H9 (cell line): ENCODE data around the gene TRIP6. TPM values are rescaled to one million over a fixed set of nuclear protein-coding genes. Genes with fewer than 3 reads are reported as not detected.

Source experiments
- DNase-seq: peaks from one replicate; pipeline ENCODE4 v3.0.0-alpha.2; 2017
- H2AFZ ChIP-seq: one replicate; pipeline ENCODE4 v1.6.1; 2013; ENCODE audit warnings: mild to moderate bottlenecking, low read length, control low read depth, moderate library complexity
- H2AK5ac ChIP-seq: 2 replicates; pipeline ENCODE4 v1.6.1; 2013; ENCODE audit warnings: low read length, control low read depth, mixed read lengths; ENCODE audit not compliant: insufficient read length
- H2BK120ac ChIP-seq: one replicate; pipeline ENCODE4 v1.6.1; 2013; ENCODE audit warnings: low read depth, mild to moderate bottlenecking, low read length, control low read depth, inconsistent platforms; ENCODE audit not compliant: poor library complexity, severe bottlenecking
- H2BK12ac ChIP-seq: 2 replicates; pipeline ENCODE4 v1.6.1; 2013; ENCODE audit warnings: low read length, control low read depth, mixed read lengths, low read depth; ENCODE audit not compliant: insufficient read length
- H2BK15ac ChIP-seq: 2 replicates; pipeline ENCODE4 v1.6.1; 2013; ENCODE audit warnings: low read depth, low read length, control low read depth
- H2BK20ac ChIP-seq: one replicate; pipeline ENCODE4 v1.6.1; 2013; ENCODE audit warnings: low read depth, mild to moderate bottlenecking, low read length, control low read depth, inconsistent platforms; ENCODE audit not compliant: poor library complexity, severe bottlenecking
- H2BK5ac ChIP-seq: 2 replicates; pipeline ENCODE4 v1.6.1; 2013; ENCODE audit warnings: low read length, control low read depth, mixed read lengths; ENCODE audit not compliant: insufficient read length
- H3K14ac ChIP-seq: 2 replicates; pipeline ENCODE4 v1.6.1; 2013; ENCODE audit warnings: low read length, control low read depth; ENCODE audit not compliant: insufficient read depth
- H3K18ac ChIP-seq: 2 replicates; pipeline ENCODE4 v1.6.1; 2013; ENCODE audit warnings: low read depth, mild to moderate bottlenecking, mixed read lengths, low read length, control low read depth; ENCODE audit not compliant: insufficient read length
- H3K23ac ChIP-seq: 2 replicates; pipeline ENCODE4 v1.6.1; 2013; ENCODE audit warnings: low read length, control low read depth, mixed read lengths, low read depth; ENCODE audit not compliant: insufficient read length
- H3K23me2 ChIP-seq: 2 replicates; pipeline ENCODE4 v1.6.1; 2013; ENCODE audit warnings: low read depth, mild to moderate bottlenecking, mixed read lengths, low read length, control low read depth; ENCODE audit not compliant: insufficient read length, poor library complexity, severe bottlenecking
- H3K27ac ChIP-seq: 2 replicates; pipeline ENCODE4 v1.5.1; 2013; ENCODE audit warnings: low read length, control low read depth, mixed read lengths, low read depth; ENCODE audit not compliant: insufficient read length
- H3K27me3 ChIP-seq: 2 replicates; pipeline ENCODE4 v1.6.1; 2013; ENCODE audit warnings: low read length, control low read depth, inconsistent platforms; ENCODE audit not compliant: insufficient read depth
- H3K4ac ChIP-seq: 2 replicates; pipeline ENCODE4 v1.6.1; 2013; ENCODE audit warnings: low read depth, mild to moderate bottlenecking, control low read depth, inconsistent platforms, low read length, moderate library complexity
- H3K4me1 ChIP-seq: 2 replicates; pipeline ENCODE4 v1.6.1; 2013; ENCODE audit warnings: low read length, control low read depth, inconsistent platforms; ENCODE audit not compliant: insufficient read depth
- H3K4me2 ChIP-seq: 2 replicates; pipeline ENCODE4 v1.6.1; 2013; ENCODE audit warnings: low read length, control low read depth, mixed read lengths; ENCODE audit not compliant: insufficient read length, insufficient read depth
- H3K56ac ChIP-seq: 2 replicates; pipeline ENCODE4 v1.6.1; 2013; ENCODE audit warnings: low read depth, mild to moderate bottlenecking, mixed read lengths, low read length, control low read depth; ENCODE audit not compliant: insufficient read length
- H3K79me1 ChIP-seq: 2 replicates; pipeline ENCODE4 v1.6.1; 2013; ENCODE audit warnings: low read depth, mild to moderate bottlenecking, moderate library complexity, low read length, control low read depth, inconsistent platforms; ENCODE audit not compliant: insufficient read depth, poor library complexity, severe bottlenecking
- H3K79me2 ChIP-seq: 2 replicates; pipeline ENCODE4 v1.6.1; 2013; ENCODE audit warnings: low read length, control low read depth, inconsistent platforms; ENCODE audit not compliant: insufficient read depth
- H3K9ac ChIP-seq: 2 replicates; pipeline ENCODE4 v1.6.1; 2013; ENCODE audit warnings: low read length, control low read depth, mixed read lengths; ENCODE audit not compliant: insufficient read length; ENCODE audit errors: extremely low read depth
- H3K9me3 ChIP-seq: one replicate; pipeline ENCODE4 v1.6.1; 2013; ENCODE audit warnings: low read depth, low read length, inconsistent platforms; ENCODE audit not compliant: control insufficient read depth
- H3T11ph ChIP-seq: one replicate; pipeline ENCODE4 v1.6.1; 2013; ENCODE audit warnings: mild to moderate bottlenecking, low read length, control low read depth, inconsistent platforms
- H4K20me1 ChIP-seq: one replicate; pipeline ENCODE4 v1.6.1; 2013; ENCODE audit not compliant: control insufficient read depth, insufficient read length, insufficient read depth
- H4K5ac ChIP-seq: 2 replicates; pipeline ENCODE4 v1.6.1; 2013; ENCODE audit warnings: low read depth, mild to moderate bottlenecking, mixed read lengths, low read length, control low read depth; ENCODE audit not compliant: insufficient read length
- H4K8ac ChIP-seq: replicated peaks from 2 replicates; pipeline ENCODE4 v1.6.1; 2013; ENCODE audit warnings: low read length, control low read depth, mixed read lengths, low read depth; ENCODE audit not compliant: insufficient read length
- H4K91ac ChIP-seq: 2 replicates; pipeline ENCODE4 v1.6.1; 2013; ENCODE audit warnings: low read depth, mild to moderate bottlenecking, moderate library complexity, mixed read lengths, low read length, control low read depth; ENCODE audit not compliant: insufficient read length
- H3K27ac Mint-ChIP-seq, 3 experiments: 2 replicates in 2 of 3; 3 replicates in 1 of 3; pipeline ENCODE4 v1.8.0; 2020 to 2021; ENCODE audit warnings: mixed read lengths in 3 of 3, mild to moderate bottlenecking in 1 of 3, moderate library complexity in 1 of 3
- H3K27me3 Mint-ChIP-seq: 2 replicates; pipeline ENCODE4 v1.8.0; 2021; ENCODE audit warnings: low read depth, mild to moderate bottlenecking, moderate library complexity, mixed read lengths
- H3K36me3 Mint-ChIP-seq, 3 experiments: 2 replicates in 2 of 3; 3 replicates in 1 of 3; pipeline ENCODE4 v1.8.0; 2020 to 2021; ENCODE audit warnings: low read depth in 3 of 3, mixed read lengths in 3 of 3; ENCODE audit not compliant: insufficient read depth in 1 of 3
- H3K4me1 Mint-ChIP-seq, 2 experiments: 2 replicates each; pipeline ENCODE4 v1.8.0; 2020; ENCODE audit warnings: mixed read lengths in 2 of 2
- H3K4me3 Mint-ChIP-seq, 2 experiments: 2 replicates in 1 of 2; 3 replicates in 1 of 2; pipeline ENCODE4 v1.8.0; 2020 to 2021; ENCODE audit warnings: mild to moderate bottlenecking in 2 of 2, mixed read lengths in 2 of 2, moderate library complexity in 1 of 2
- H3K9me3 Mint-ChIP-seq, 2 experiments: 2 replicates in 1 of 2; 3 replicates in 1 of 2; pipeline ENCODE4 v1.8.0; 2020; ENCODE audit warnings: mild to moderate bottlenecking in 2 of 2, mixed read lengths in 2 of 2, moderate library complexity in 1 of 2
- CTCF ChIP-seq: fragments of 200-600 bp; sonication (generic); conservative IDR thresholded peaks from 3 replicates; pipeline ENCODE4 v1.8.0; 2021; ENCODE audit warnings: antibody characterized with exemption, mild to moderate bottlenecking
- WGBS: extraction: QIAGEN DNeasy Blood & Tissue Kit; methylation state at CpG from one replicate; pipeline ENCODE4 v1.1.7; 2013; ENCODE audit warnings: missing lambda C conversion rate, low lambda C conversion rate, mixed read lengths; ENCODE audit not compliant: insufficient read length; ENCODE audit errors: extremely low coverage; 5-methylcytosine and 5-hydroxymethylcytosine counted together
- total RNA-seq: library from RNA; stranded (reverse); gene quantifications from 2 replicates; pipeline ENCODE4 v1.2.1, GENCODE V29; 2021

The TRIP6 gene
- total RNA-seq, 1 experiment from 2014 or later, result 122 TPM

DNA sequence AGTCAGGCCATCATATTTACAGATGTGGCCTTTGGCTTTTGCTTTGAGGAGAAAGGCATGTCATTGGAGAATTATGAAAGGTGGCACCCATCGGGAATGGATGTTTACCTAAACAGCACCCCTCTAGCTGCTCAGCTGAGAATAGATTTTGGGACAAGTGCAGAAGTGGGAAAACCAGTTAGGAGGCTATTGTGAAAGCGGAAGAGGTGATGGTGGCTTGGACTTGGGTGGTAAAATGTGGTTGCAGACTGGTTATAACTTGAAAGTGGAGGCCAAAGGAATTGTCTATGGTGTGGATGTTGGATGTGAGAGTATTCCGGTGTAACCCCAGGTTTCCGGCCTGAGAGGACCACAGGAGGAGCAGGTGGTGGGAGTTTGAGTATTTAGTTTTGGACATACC, 19.8 kb upstream of the TRIP6 start:
- no peak overlapping the region for H3T11ph ChIP-seq
- H4K91ac ChIP-seq, result no peak overlapping the region
- Mint-ChIP-seq H3K27ac (no peak overlapping the region), H3K9me3 (no peaks in the 10 kb centered on the region; a peak in 1 of 5 replicates), H3K36me3 (peaks cover 0 to 4% (median 3%) of the 10 kb centered on the region in 3 experiments; a peak in 5 of 7 replicates), H3K27me3 (no peaks in the 10 kb centered on the region), H3K4me1 (peaks cover 5 to 12% of the 10 kb centered on the region in 2 experiments), H3K4me3 (no peak overlapping the region)
- no peak for DNase-seq
- H3K23ac ChIP-seq, result no peak overlapping the region
- no peak overlapping the region for H2BK12ac ChIP-seq
- no peak overlapping the region for H3K4me2 ChIP-seq
- no peak overlapping the region for H2BK120ac ChIP-seq
- no peak overlapping the region for H2AK5ac ChIP-seq
- no peak overlapping the region for H3K56ac ChIP-seq
- H3K27ac ChIP-seq, result no peak overlapping the region
- H2BK5ac ChIP-seq, result no peak overlapping the region
- no peaks in the 10 kb centered on the region for H3K79me1 ChIP-seq
- no peak overlapping the region for H3K4ac ChIP-seq
- no peaks in the 10 kb centered on the region for H3K9me3 ChIP-seq
- H3K18ac ChIP-seq, result no peak overlapping the region
- TF ChIP-seq CTCF, result no peak
- no CpG with 5 or more reads among the region's 4 CpGs for whole genome bisulfite sequencing
- no peak overlapping the region for H2AFZ ChIP-seq
- H2BK15ac ChIP-seq, result no peak overlapping the region
- no peaks in the 10 kb centered on the region for H4K20me1 ChIP-seq
- no peaks in the 10 kb centered on the region for H3K23me2 ChIP-seq
- H3K27me3 ChIP-seq, result no peaks in the 10 kb centered on the region
- no peaks in the 10 kb centered on the region for H3K4me1 ChIP-seq
- no peaks in the 10 kb centered on the region for H3K79me2 ChIP-seq
- H3K14ac ChIP-seq, result no peak overlapping the region
- no peak overlapping the region for H2BK20ac ChIP-seq
- no peak overlapping the region for H4K8ac ChIP-seq
- H3K9ac ChIP-seq, result no peak overlapping the region
- H4K5ac ChIP-seq, result no peak overlapping the region
